GM19438 (cell line): ENCODE data around the gene GALNT14.
A peak's percentile ranks its signal among the peaks of the same experiment; 100 is the strongest.
"Not testable (repeated sequence)": the region's sequence is repeated elsewhere in the genome, so short reads cannot be mapped to it uniquely, and the experiment has no call there.

Experiments used
- ATAC-seq: cut with Tn5 transposase; IDR thresholded peaks from one replicate; pipeline ENCODE4 v1.9.1; 2021; ENCODE audit warnings: low read depth; ENCODE audit not compliant: unreplicated experiment

GALNT14 gene

DNA sequence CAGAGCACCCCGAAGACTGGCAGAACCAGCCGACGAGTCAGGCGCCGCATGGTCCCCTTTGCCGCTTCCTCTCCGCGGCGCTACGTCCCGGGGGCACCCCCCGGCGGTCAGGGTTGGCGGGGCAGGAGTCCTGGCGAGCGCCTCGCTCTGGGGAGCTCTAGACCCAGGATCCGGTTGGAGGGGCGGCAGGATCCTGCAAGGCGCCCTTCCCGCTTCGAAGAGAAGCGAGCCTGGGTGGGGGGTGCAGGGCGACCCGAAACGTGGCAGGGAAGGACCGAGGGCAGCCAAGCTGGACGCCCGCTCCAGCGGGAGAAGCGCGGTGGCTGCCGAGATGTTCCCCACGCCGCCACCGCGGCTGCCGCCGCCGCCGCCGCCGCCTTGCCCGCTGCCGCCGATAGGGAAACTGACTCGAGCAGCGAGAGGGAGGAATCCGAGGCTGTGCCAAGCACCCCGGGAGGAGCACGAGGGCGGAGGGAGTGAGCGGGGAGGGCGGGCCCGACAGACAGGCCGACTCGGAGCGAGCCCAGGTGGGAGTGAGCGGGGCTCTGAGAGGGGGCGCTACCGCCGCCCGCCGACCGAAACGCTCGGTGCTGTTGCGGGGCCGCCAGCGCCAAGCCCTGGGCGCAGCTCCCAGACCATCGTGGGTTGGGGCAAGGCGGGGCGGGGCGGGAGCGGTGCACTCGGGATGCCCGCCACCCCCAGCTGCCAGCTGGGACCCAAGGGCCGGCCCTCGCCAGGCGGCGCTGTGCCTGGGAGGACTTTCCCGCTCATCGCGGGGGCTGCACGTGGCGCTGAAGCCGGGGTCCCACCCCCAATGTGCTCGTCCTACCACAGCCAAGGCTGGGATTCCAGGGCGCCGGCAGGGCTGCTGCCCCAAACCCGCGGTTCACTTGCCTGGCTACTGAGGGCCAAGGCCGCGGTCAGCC lies at the start of gene GALNT14:
Gene GALNT14, minus strand, starts transcription at position 404 of the 926 bp plus-strand sequence. Its CDS starts 354 bp downstream, at position 50.
- peak; percentile 68 for ATAC-seq

DNA sequence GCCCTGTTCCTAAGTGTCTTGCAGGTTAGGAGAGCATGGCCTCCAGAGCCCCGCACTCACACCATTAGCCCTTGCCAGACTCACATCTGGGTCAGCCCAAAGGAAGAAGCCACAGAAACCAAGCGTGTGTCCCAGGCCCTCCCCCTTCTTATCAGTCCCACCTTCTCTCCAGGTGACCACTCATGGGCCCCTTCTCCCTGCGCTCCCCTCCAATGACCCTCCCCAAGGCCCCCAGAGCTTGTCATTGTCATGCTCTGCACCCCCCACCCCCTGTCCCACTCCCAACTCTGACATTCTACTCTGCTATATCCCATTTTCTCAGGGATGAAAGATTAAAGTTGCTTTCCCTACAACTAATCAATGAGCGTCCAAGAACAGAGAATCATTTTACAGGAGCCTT lies 48.9 kb upstream of the GALNT14 start:
- no peak for ATAC-seq

GRCh38 chr2:31183973-31184372 lies 45.7 kb upstream of the GALNT14 start:
- not testable (repeated sequence) for ATAC-seq

GRCh38 chr2:31176742-31177141 lies 38.5 kb upstream of the GALNT14 start:
- no peak for ATAC-seq

DNA sequence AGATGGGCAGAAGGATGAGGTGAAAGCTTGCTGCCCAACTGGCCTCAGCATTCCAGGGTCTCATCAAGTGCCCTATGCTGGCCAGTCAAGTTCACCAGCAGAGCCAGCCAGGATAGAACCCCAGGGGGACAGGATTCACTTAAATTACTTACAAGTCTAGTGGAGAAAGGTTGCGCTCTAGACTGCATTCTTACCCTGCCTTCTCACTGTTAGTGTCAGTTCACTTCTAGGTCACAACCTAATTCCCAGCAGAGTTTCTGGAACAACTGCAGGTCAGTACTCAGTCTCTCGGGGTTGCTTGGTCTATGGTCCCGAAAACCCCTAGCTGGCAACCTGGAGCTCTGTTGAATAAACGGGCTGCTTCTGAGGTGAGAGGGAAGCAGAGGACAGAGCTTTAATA lies 32.9 kb upstream of the GALNT14 start:
- ATAC-seq: no peak

- ATAC-seq: peak; percentile 85
Observed at GRCh38 chr2:31170071-31170698, 31.9 kb upstream of the GALNT14 start.

DNA sequence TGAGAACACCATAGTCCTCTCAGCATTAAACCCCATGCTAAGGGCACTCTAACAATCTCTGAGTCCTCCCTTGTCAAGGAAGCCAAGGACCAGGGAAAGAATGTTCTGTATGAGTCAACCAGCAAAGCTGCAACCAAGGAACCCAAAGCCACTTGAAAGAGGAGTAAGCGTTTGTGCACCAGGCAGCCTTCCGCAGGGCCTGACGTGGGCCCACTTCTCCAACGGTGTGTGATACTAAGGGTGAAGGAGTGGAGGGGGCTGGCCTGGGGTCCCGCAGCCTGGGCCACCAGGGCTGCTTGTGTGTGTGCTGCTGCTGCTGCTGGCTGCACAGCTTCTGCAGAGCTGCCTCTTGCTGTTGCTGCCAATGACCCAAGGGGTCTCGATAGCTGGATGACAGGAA lies 30.1 kb upstream of the GALNT14 start:
- no peak for ATAC-seq

DNA sequence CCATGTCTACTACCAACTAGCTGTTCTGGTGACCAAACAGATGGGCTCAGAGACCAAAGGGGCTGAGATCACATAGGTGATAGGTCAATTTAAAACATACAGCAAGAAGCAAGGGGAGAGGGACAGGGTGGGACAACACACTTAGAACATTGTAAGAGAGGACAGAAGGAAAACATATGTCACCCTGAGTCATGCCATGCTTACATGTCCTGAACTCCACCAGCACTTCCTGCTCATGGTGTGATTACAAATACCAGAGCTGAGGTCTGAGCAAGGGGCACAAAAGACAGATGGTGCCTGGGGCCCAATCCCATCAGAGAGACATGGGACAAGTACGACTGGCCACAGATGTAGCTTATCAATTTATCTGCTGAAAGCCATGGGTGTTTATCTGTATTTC lies 28.7 kb upstream of the GALNT14 start:
- ATAC-seq: no peak

DNA sequence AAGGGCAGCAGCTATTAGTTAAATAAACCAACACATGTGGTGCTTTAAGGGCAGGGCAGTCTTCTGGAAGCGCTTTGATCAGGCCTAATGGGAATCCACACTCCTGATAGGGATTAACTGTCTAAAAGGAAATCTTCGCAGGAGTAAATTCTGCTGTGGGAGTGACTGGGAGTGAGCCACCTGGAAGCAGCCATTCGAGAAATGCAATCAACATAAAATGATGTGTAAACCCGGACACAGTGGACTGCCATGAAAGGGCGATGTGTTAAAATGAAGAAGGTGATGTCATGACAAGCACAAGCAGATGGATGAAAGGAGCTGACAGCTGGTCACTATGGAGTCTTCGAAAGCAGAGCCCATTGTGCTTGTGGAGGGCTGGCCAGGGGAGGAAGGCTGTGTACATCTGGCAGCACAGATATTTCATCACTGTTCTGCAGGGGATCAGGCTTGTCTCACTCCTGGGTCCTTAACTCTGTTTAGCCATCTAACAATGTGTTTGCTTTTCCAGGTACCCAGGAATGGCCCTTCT lies 24.8 kb upstream of the GALNT14 start:
- ATAC-seq: no peak

- ATAC-seq: no peak
Observed at GRCh38 chr2:31161637-31162036, 23.4 kb upstream of the GALNT14 start.

DNA sequence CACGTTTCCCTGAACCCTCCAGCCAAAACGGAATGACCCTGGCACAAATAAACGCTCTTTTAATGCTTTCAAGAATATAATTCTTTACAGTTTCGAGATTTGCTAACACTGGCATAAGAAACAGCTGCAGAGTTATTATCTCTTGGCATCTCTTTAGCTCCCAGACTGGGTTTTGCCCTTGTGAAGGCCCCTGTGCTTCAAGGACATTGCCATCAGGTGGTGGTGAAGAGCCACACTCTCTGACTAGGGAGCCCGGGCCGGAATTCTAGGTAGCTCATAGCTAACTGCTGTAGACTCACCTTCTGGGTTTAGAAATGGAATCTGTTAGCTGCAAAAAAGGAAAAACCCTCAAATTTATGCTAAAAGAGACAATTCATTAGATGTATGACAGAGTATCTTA lies 13.3 kb upstream of the GALNT14 start:
- no peak for ATAC-seq

- ATAC-seq: no peak
Observed at GRCh38 chr2:31150120-31150670, 12.0 kb upstream of the GALNT14 start.

- no peak for ATAC-seq
Observed at GRCh38 chr2:31148514-31148913, 10.3 kb upstream of the GALNT14 start.

GRCh38 chr2:31147645-31148044 lies 9.4 kb upstream of the GALNT14 start:
- ATAC-seq: no peak

GRCh38 chr2:31142110-31142509 lies 3.9 kb upstream of the GALNT14 start:
- no peak for ATAC-seq

DNA sequence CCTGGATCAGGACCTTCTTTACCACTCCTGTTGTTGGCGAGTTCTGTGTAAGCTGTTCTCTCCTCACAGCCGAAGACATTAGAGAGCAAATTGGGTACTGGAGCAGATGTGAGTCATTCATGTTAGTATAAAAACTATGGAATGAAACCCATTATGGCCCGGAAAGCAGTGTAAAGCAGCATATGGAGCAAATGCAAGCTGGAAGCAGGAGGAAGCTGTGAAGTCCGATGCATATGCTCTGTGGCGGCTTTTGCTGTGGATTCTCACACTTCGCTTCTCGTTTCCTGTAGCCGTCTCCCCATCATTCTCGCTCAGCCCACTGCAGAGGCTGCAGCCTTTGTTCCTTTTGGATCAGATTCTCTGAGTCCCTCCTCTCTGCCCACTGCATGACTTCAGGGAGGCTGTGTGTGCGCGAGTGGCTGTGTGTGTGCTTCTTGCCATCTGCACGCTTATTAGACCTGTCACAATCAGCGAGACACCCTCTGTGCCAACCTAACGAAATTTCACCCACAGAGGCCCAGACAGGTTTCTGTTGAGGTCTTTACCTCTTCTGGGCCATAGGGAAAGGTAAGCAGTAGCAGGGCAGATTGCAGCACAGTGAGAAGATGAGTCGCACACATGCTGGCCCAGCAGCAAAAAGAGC lies 3.3 kb upstream of the GALNT14 start:
- ATAC-seq: no peak

DNA sequence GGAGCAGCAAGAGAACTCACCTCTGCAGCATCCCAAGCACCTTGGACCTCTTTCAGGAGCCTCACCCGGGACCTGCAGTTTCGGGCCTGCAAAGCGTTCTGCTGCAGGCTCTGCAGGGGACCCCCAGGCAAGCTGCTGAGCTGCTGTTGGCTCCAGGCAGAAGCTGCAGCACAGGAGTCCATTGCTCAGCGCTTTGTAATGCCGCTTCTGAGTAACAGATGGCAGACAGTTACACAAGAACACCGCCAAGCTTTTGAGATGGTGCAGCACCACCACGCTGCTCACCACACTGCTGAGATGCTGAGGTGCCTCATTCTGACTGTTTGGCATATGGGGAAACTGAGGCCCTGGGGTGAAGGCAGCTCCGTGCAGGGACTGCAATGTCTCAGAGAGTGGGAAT lies 1.9 kb upstream of the GALNT14 start:
- no peak for ATAC-seq

DNA sequence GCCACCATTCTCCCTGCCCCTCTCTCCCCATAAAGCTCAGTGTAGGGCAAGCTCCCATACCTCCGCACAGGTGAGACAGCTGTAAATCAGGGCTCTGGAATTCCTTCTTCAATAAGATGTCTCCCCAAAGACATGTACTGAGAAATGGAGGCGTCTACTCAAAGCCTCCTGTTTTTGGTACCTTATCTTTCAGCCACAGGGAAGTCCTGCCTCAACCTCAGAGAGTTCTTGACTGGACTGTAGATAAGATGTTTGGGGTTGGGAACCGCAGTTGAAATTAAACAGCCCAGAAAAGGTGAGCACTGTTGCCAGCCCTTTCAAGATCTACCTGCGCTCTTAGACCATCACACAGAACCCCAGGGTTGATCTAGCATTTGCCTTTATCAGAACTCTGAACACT lies 1.4 kb upstream of the GALNT14 start:
- no peak for ATAC-seq

- ATAC-seq: peak; percentile 14
Observed at GRCh38 chr2:31137211-31138036, 816 bp downstream of the GALNT14 start.

GRCh38 chr2:31136732-31137131 lies 1.5 kb downstream of the GALNT14 start:
- no peak for ATAC-seq
